GM12873 (cell line): Measurements from ENCODE around the gene SNRK.

Source experiments
- TF ChIP-seq, protein P1 (sequence below): IDR thresholded peaks from 2 replicates; pipeline ENCODE4 v1.5.1; 2012; ENCODE audit warnings: low read depth, mild to moderate bottlenecking, moderate library complexity, low read length, control low read depth; ENCODE audit not compliant: insufficient read depth; ENCODE audit errors: missing control alignments

Gene SNRK

DNA sequence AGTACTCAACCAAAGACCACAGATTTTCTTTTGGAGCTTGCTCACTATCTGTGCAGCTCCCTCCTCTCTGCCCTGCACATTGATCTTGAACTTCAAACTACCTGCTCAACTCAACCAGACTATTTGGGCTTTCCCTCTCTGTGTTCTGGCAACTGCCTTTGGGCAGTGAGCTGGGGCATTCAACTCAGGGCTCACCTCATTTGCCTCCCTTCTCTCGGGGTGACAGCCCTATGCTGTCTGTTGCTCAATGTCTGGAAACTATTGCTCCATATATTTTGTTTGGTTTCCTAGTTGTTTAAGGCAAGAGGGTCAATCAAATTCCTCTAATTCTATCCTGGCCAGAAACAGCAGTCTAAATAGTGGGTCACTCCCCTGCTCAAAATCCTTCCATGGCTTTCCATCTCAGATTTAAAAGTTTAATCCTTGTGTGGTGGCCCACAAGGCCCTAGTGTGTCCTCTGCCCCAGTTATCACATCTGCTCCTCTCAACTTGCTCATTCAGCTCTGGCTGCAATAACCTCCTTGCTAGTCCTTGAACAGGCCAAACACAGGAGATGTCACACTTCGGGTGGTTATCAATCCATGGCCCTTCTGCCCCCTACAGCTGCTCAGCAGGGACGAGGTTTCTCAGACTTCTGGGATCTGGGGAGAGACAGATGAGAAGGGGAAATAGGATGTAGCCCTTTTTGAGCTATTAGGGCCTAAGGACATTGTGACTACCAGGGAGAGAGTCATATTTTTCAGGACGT lies 67.8 kb downstream of the SNRK start:
- TF ChIP-seq, protein P1, sequence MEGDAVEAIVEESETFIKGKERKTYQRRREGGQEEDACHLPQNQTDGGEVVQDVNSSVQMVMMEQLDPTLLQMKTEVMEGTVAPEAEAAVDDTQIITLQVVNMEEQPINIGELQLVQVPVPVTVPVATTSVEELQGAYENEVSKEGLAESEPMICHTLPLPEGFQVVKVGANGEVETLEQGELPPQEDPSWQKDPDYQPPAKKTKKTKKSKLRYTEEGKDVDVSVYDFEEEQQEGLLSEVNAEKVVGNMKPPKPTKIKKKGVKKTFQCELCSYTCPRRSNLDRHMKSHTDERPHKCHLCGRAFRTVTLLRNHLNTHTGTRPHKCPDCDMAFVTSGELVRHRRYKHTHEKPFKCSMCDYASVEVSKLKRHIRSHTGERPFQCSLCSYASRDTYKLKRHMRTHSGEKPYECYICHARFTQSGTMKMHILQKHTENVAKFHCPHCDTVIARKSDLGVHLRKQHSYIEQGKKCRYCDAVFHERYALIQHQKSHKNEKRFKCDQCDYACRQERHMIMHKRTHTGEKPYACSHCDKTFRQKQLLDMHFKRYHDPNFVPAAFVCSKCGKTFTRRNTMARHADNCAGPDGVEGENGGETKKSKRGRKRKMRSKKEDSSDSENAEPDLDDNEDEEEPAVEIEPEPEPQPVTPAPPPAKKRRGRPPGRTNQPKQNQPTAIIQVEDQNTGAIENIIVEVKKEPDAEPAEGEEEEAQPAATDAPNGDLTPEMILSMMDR = no peak

DNA sequence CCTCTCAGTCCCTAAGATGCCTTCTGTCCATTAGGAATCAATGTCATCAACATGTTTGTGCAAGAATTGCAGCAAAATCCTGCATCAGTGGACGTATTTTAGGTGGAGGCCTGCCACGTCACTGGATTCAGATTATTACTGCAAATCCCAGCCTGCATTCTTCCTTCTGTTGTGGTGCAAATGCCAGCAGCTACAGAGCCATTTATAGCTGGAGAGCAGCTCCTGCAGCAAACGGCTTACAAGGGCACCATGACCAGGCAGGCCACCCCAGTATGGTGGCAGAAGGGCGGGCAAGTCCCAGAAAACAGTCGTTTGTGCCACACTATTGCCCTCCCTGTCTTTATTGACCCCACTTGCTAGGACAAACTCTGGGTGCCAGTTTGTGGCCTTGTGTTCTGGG lies 74.7 kb downstream of the SNRK start:
- TF ChIP-seq, protein P1 = no peak

DNA sequence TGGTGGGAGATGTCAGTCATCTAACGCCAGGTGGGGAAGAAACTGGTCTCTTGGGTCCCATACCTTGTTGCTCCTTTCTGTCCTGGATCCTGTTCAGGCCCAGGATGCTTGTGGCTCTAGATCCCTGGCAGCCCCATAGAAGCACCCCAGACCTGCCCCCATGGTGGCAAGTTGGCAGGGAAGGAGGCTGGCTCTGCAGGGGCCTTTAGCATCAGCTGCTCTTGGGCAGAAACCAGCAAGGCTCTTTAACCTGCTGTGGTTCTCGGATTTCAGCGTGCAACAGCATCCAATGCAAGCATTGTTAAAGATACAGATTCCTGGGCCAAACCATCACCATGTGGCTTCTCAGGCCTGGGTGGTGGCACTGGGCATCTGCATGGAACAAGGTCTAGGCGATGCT lies 75.8 kb downstream of the SNRK start:
- TF ChIP-seq, protein P1 = no peak

DNA sequence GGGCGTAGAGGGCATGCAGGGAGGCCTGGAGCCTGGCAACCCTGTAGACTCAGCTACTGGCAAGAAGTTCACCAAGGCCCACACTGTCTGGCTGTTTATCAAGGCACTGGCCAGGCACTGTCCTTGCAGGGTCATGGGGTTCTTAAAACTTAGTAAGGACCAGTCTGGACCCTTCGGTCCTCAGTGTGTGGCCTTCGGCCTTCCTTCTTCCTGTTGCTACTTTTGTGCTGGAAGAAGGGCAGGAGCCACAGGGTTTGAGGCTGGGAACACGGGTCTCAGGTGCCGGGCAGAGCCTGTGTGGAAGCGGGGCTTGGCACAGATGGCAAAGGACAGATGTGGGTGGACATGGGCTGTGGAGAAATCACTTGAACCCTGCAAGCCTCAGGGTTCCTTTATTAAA lies 76.6 kb downstream of the SNRK start:
- TF ChIP-seq, protein P1 = no peak

DNA sequence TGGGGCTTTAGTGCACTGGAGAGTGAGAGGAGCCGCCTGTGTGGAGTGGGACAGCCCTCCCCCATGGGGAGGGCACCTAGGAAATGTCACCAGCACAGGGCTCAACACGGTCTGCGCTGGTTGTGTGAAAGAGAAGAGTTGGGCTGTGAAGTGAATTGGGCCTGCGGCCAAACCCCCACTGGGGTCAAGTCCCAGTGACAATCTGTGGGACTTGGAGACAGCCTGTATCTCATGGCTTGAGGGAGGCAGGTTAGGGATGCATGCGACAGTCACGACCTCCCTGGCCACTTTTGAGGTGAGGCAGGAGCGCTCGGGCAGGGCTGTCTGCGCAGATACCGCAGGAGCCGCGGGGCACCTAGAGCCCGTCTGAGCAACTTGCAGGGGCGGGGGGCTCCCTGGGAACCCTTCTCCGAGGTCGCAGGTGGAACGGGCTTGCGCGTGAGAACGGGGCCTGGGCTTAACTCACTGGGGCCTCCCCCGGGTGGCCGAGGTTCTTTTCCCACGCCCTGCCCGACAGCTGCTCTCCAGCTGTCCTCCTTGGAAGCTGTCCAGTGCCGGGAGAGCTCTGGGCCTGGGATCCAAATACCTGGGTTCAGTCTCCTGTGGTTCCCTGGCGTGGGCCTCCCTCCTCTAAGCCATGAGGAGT lies 77.4 kb downstream of the SNRK start:
- TF ChIP-seq, protein P1 = no peak

DNA sequence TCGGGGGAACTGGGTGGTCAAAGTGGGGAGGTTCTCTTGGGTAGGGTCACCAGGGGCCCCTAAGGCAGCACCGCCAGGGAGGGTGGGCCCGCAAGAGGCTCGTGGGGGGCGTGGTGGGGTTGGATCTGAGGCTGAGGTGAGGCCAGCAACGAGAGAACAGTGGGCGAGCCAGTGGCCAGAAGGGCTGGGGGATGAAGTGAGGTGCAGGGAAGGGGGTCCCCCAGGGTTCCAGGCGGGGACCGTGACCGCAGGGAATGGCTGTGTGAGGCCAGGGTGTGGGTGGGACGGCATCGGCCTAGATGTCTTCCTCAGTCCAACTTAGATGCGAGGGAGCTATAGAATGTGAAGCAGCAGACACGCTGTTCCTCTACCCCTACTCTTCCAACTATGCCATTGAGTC lies 78.2 kb downstream of the SNRK start:
- TF ChIP-seq, protein P1 = no peak

DNA sequence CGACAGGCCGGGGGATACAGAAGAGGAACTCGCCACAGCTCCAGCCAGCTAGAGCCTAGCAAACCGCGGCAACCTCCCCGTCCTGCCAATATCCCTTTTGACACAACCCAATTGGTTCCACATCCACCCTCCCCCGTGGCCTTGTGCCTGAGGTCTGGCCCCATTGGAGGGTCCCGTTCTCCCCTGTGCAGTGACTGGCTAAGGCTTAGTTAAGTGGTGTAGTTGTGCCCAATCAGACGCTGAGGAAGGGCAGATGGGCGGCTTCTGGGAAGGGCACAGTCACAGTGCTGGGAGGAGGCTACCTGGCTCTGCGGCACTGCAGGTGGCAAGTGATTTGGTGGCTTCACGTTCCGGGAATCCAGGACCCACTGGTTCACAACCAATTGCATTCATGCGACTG lies 78.6 kb downstream of the SNRK start:
- TF ChIP-seq, protein P1 = no peak
